Retinal pigment epithelial cell (primary cell): ENCODE data around the gene BAG5.
"Not testable (repeated sequence)": the region's sequence is repeated elsewhere in the genome, so short reads cannot be mapped to it uniquely, and the experiment has no call there.

Experiments used
- DNase-seq: peaks from one replicate; pipeline ENCODE4 v3.0.0-alpha.2; 2010; ENCODE audit warnings: low read depth
- H3K4me3 ChIP-seq: 2 replicates; pipeline ENCODE4 v1.5.1; 2011; ENCODE audit warnings: mild to moderate bottlenecking, low read length, control low read depth, moderate library complexity
- TF ChIP-seq, protein P1 (sequence below): conservative IDR thresholded peaks from 2 replicates; pipeline ENCODE4 v1.5.1; 2011; ENCODE audit warnings: low read depth, low read length, control low read depth, inconsistent platforms

The BAG5 gene

DNA sequence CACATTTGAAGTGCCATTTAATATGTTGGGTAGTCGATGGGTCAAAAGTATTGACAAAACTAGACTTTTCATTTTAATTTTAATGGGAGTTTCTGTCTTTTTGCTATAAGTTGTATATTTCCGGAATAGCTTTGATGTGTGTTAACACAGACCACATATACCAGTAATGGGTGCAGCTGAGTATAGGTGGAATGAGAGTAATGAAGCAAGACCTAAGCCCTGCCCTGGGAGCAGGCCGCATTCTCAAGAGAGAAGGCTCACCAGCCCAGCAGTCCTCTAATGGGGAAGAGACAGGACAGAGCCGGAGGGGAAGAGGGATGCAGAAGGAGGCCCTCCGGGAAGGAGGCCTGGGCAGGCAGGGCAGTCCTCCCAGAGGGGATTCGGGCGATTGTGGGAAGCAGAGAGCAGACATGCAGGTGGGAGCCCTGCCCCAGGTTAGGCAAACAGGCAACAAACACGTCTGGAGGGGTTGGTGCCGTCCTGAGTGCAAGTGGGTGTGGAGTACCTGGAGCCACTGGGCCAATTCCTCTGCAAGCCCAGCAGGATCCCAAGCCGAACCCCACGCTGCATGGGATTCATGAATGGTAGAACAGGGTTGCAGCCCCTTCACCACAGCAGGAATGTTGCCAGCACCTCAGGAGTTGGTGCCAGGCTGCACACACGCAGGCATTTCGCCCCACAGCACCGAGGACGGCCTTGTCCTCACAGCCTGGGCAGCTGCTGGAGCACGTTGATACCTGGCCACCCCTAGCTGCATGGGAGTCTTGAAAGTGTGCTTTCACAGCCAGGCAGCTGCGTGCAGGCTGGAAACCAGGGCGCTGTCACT is 47.6 kb downstream of the BAG5 start:
- TF ChIP-seq, protein P1, sequence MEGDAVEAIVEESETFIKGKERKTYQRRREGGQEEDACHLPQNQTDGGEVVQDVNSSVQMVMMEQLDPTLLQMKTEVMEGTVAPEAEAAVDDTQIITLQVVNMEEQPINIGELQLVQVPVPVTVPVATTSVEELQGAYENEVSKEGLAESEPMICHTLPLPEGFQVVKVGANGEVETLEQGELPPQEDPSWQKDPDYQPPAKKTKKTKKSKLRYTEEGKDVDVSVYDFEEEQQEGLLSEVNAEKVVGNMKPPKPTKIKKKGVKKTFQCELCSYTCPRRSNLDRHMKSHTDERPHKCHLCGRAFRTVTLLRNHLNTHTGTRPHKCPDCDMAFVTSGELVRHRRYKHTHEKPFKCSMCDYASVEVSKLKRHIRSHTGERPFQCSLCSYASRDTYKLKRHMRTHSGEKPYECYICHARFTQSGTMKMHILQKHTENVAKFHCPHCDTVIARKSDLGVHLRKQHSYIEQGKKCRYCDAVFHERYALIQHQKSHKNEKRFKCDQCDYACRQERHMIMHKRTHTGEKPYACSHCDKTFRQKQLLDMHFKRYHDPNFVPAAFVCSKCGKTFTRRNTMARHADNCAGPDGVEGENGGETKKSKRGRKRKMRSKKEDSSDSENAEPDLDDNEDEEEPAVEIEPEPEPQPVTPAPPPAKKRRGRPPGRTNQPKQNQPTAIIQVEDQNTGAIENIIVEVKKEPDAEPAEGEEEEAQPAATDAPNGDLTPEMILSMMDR = no peak
- H3K4me3 ChIP-seq = no peak overlapping the region

DNA sequence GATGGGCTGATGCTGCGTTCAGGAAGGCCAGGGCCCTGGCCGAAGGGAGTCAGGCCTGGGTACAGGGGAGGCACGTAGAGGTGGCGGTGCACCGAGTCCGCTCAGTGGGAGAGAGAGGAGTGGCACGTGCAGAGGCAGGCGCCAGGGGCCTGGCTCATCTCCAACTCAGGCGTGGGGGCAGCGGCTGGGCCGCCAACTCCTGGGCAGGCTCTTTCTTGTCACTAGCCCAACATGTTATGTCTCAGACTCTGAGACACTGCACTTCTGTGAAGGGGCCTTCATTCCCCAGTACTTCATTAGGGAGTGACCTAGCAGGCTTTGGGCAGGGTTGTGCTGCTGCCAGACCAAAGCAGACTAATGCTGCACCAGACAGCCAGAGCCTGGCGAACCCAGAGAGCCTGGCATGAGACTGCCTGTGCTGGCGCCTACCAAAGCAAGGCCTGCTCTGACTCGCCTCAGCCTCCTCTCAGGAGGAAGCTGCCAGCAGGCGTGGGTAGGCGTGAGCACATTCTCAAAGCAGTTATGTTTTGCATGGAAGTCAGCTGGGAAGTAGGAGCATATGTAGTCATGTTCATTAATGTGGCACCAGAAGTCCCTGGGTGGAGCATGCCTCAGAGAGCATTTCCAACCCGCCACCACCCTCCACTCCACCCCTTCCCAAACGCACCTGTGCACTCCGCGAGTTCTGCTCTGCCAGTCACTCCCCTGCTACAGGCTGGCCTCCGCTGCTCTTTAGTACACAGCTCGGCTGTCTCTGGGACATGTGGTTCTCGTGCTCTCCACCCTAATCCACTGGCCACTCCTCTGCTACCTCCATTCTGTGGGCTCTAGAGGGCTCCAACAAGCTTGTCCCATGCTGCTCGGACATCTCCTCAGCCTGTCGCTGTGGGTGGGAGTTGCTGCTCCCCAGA is 49.5 kb downstream of the BAG5 start:
- no peak for DNase-seq
- H3K4me3 ChIP-seq = no peak overlapping the region
- TF ChIP-seq, protein P1 = peak; percentile 2

More for the DNA sequence above, 47.6 kb downstream of the BAG5 start:
- no peak for DNase-seq

DNA sequence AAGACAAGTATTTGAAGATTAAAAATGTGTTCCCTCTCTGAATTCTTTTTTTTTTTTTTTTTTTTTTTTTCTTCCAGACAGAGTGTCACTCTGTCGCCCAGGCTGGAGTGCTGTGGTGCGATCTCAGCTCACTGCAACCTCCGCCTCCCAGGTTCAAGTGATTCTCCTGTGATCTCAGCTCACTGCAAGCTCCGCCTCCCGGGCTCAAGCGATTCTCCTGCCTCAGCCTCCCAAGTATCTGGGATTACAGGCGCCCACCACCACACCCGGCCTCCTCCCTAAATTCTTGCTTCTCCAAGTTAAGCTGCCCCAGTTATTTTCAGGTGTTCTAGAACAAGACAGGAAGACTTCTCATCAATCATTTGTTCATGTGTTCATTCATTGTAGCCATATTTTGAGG is 50.3 kb downstream of the BAG5 start:
- H3K4me3 ChIP-seq, DNase-seq: not testable (repeated sequence)

DNA sequence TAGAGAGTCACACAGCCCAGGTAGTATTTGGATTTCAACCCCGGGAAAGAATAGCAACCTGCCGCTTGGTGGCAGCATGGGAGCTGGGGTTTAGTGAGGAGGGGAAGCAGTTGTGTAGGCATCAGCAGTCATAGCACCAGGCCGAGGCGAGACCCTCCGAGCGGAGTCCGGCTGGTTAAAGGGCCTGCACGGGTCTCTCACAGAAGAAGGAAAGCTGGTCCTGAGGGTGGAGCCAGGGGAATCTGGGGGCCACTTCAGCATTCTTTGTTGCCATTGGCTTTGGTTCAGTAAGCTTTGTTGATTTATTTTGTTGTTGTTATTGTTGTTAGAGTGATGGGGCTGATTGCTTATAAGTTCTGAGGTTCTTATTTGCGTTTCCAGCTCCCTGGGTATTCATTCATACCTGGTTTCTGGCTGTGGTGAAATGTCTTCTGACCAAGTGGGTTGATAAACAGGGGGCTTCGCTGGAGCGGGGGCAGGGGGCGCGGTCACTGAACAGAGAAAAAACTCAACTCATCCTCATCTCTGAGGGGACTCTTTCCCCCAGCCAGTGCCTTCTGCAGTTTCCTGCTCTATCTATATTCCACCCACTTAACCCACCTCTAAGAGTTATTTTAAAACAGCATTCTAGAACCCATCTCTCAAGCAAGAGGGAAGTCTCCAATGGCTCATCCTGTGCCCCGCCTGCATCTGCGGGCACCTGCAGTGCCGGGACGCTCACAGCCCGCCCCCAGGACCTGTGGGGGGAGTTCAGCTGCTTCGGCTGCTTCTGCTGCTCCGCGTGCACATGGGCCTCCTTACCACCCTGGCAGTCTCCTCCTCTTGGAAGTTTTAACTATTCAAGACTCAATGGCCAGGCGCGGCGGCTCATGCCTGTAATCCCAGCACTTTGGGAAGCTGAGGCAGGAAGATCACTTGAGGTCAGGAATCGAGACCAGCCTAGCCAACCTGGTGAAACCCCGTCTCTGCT is 51.4 kb downstream of the BAG5 start:
- TF ChIP-seq, protein P1 = no peak
- no peak overlapping the region for H3K4me3 ChIP-seq
- no peak for DNase-seq

DNA sequence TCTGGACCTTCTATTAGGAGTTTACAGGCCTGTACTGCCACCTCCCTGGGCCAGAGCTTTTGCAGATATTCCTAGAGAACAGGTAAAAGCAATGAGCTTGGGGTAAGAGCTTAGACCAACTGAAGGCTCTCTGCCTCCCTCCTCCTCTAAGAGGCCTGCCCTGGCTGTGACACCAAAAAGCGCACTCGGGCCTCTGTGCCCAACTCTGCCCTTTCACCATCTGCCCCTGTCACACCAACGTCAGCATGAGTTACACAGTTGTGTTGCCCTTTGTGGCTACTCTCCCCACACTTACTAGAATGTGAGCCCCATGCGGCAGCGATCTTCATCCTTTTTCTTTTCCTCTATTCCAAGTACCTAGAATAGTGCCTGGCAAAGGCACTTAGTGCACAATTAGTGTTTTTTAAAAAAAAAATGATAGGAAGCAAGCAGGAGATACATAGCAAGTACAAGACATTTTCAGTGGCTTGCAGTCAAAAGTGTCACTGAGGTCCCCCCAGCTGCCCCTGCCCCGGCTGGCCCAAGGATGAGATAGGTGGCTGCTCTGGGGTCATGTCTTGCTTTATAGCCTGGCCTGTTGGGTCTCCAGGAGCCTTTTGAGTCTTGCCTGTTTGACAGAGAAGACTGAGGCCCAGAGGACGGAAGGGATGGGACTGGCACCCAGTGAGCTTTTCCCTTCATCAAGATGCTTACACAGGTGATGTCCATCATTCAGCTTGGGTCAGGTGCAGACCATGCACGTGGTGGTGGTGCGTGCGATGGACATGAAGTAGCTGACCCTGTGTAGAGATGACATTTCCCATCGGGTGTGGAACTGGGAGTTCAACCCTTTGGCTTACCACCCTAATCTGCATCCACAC is 52.4 kb downstream of the BAG5 start:
- TF ChIP-seq, protein P1 = no peak
- no peak for DNase-seq
- H3K4me3 ChIP-seq = no peak overlapping the region

DNA sequence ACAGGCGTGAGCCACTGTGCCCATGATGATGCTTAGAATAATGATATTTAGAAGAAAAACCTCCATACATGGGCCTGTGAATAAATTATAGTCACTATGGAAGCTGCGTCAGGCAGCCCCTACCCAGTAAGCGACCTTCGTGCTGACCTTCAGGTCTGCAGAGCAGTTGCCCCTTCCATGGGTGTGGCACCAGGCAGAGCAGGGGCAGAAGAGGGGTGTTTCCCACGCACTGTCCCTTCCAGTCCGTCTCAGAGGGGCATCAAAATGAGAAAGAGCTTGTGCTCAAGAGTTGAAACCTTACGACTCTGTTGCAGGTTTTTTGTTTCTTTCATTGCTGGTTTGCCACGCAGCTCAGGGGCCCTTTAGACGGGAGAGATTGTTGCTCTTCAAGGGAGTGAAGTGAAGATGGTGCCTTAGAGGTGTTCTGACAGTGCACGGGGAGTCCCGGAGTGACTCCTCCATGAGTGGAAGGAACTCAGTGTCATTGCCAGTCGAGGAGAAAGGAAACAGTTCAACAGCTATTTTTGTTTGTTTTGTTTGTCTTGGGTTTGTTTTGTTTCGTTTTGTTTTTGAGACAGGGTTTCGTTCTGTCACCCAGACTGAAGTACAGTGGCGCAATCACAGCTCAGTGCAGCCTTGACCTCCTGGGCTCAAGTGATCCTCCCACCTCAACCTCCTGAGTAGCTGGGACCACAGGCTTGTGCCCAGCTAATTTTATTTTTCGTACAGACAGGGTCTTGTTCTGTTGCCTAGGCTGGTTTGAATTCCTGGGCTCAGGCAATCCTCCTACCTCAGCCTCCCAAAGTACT is 53.7 kb downstream of the BAG5 start:
- TF ChIP-seq, protein P1 = no peak
- H3K4me3 ChIP-seq = no peak overlapping the region
- DNase-seq = no peak
